GM19395 (cell line): ENCODE data around the gene ACACA.

ENCODE experiments used
- ATAC-seq: cut with Tn5 transposase; IDR thresholded peaks from one replicate; pipeline ENCODE4 v1.9.1; 2021; ENCODE audit warnings: mild to moderate bottlenecking, moderate library complexity; ENCODE audit not compliant: unreplicated experiment

The ACACA gene

GRCh38 chr17:37399265-37399803, 7.3 kb downstream of the ACACA start:
- no peak for ATAC-seq

GRCh38 chr17:37393352-37393751, 13.3 kb downstream of the ACACA start:
- ATAC-seq = no peak

- no peak for ATAC-seq
Observed at GRCh38 chr17:37392024-37392590, 14.5 kb downstream of the ACACA start.

GRCh38 chr17:37391146-37391545, 15.5 kb downstream of the ACACA start:
- ATAC-seq = no peak

- no peak for ATAC-seq
Observed at GRCh38 chr17:37389160-37389559, 17.5 kb downstream of the ACACA start.

- no peak for ATAC-seq
Observed at GRCh38 chr17:37388266-37388665, 18.4 kb downstream of the ACACA start.

GRCh38 chr17:37386462-37386861, 20.2 kb downstream of the ACACA start:
- no peak for ATAC-seq

GRCh38 chr17:37385474-37385990, 21.1 kb downstream of the ACACA start:
- ATAC-seq = no peak

- no peak for ATAC-seq
Observed at GRCh38 chr17:37384560-37385149, 22.0 kb downstream of the ACACA start.

GRCh38 chr17:37382056-37382455, 24.6 kb downstream of the ACACA start:
- ATAC-seq = no peak

- ATAC-seq = no peak
Observed at GRCh38 chr17:37375706-37376105, 30.9 kb downstream of the ACACA start, which contains the start of gene C17orf78. Gene C17orf78 (plus strand): TSS chr17:37375985. CDS start chr17:37376093, 108 bp downstream.

- no peak for ATAC-seq
Observed at GRCh38 chr17:37373530-37374159, 33.0 kb downstream of the ACACA start.

- ATAC-seq = no peak
Observed at GRCh38 chr17:37368577-37368976, 38.1 kb downstream of the ACACA start.

- no peak for ATAC-seq
Observed at GRCh38 chr17:37365589-37365988, 41.0 kb downstream of the ACACA start.

GRCh38 chr17:37361543-37361942, 45.1 kb downstream of the ACACA start:
- ATAC-seq = no peak

GRCh38 chr17:37360632-37361031, 46.0 kb downstream of the ACACA start:
- no peak for ATAC-seq

- no peak for ATAC-seq
Observed at GRCh38 chr17:37359682-37360188, 46.9 kb downstream of the ACACA start.

- peak; percentile 86 for ATAC-seq
Observed at GRCh38 chr17:37358830-37359681, 47.6 kb downstream of the ACACA start.

GRCh38 chr17:37358098-37358829, 48.4 kb downstream of the ACACA start:
- peak; percentile 23 for ATAC-seq
